HG03520 (cell line): Measurements from ENCODE around the gene SINHCAF.
"Not testable (repeated sequence)": the region's sequence is repeated elsewhere in the genome, so short reads cannot be mapped to it uniquely, and the experiment has no call there.

ENCODE experiments used
- ATAC-seq: cut with Tn5 transposase; IDR thresholded peaks from one replicate; pipeline ENCODE4 v1.9.1; 2021; ENCODE audit warnings: mild to moderate bottlenecking, moderate library complexity; ENCODE audit not compliant: unreplicated experiment

Gene SINHCAF

GRCh38 chr12:31310488-31310887, 15.5 kb downstream of the SINHCAF start:
- ATAC-seq: no peak

- no peak for ATAC-seq
These were observed 16.7 kb downstream of the SINHCAF start for GRCh38 chr12:31309279-31309678.

- no peak for ATAC-seq
These were observed 17.8 kb downstream of the SINHCAF start for GRCh38 chr12:31308116-31308515.

GRCh38 chr12:31306866-31307265, 19.1 kb downstream of the SINHCAF start:
- ATAC-seq: no peak

GRCh38 chr12:31303466-31303865, 22.5 kb downstream of the SINHCAF start:
- no peak for ATAC-seq

GRCh38 chr12:31301311-31301710, 24.6 kb downstream of the SINHCAF start:
- no peak for ATAC-seq

GRCh38 chr12:31300783-31301182, 25.2 kb downstream of the SINHCAF start:
- no peak for ATAC-seq

- no peak for ATAC-seq
These were observed 25.6 kb downstream of the SINHCAF start for GRCh38 chr12:31300341-31300740.

GRCh38 chr12:31298922-31299321, 27.0 kb downstream of the SINHCAF start:
- ATAC-seq: no peak

- peak; percentile 22 for ATAC-seq
These were observed 27.4 kb downstream of the SINHCAF start for GRCh38 chr12:31298515-31298910.

GRCh38 chr12:31297572-31298514, 28.1 kb downstream of the SINHCAF start:
- peak; percentile 49 for ATAC-seq

- ATAC-seq: no peak
These were observed 36.5 kb downstream of the SINHCAF start for GRCh38 chr12:31289441-31289840.

GRCh38 chr12:31288381-31288780, 37.6 kb downstream of the SINHCAF start:
- no peak for ATAC-seq

GRCh38 chr12:31280183-31280582, 45.8 kb downstream of the SINHCAF start:
- ATAC-seq: no peak

- ATAC-seq: no peak
These were observed 46.5 kb downstream of the SINHCAF start for GRCh38 chr12:31279390-31279924.

GRCh38 chr12:31278832-31279231, 47.1 kb downstream of the SINHCAF start:
- no peak for ATAC-seq

GRCh38 chr12:31278424-31278823, 47.5 kb downstream of the SINHCAF start:
- no peak for ATAC-seq

GRCh38 chr12:31277081-31277480, 48.9 kb downstream of the SINHCAF start:
- ATAC-seq: no peak

GRCh38 chr12:31275491-31275890, 50.5 kb downstream of the SINHCAF start:
- ATAC-seq: no peak

GRCh38 chr12:31274520-31275300, 51.2 kb downstream of the SINHCAF start:
- ATAC-seq: no peak

GRCh38 chr12:31273794-31274193, 52.2 kb downstream of the SINHCAF start:
- ATAC-seq: not testable (repeated sequence)
